ENCODE results near the gene MITF.

The MITF gene

GRCh38 chr3:69830147-69830546 lies 90.9 kb downstream of the MITF start:
- in situ Hi-C loops (cut with MboI; ENCODE audit: low sequenced_read_pairs), result no loop called here

DNA sequence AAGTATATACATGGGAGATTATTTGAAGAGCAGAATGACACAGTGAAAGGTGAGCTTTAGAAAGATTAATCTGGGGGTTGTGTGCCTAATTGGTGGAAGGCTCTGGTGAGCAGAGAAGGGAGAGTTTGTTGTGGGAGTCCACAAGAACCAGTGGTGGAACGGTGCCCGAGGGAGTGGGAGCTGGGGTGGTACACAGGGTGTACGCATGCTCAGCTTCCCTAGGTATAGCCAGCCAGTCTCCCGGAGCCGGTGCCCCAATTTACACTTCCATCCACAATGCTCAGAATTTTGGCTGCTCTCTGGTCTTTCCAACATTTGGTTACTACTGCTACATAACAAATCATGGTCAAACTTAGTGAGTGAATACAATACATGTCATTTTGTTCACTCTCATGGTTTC lies 92.5 kb downstream of the MITF start:
- in situ Hi-C loops (cut with MboI; ENCODE audit: low sequenced_read_pairs), result no loop called here

DNA sequence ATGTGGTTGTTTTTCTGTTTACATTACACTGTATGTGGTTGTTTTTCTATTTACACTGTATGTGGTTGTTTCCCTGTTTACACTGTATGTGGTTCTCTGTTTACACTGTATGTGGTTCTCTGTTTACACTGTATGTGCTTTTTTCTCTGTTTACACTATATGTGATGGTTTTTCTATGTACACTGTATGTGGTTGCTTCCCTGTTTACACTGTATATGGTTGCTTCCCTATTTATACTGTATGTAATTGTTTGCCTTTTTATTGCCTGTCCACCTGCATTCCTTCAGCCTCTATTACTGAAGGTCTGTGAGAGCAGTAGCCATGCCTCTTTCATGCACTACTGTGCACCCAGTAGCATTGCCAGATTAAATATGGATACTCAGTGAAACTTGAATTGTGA lies 94.3 kb downstream of the MITF start:
- in situ Hi-C loops (cut with MboI; ENCODE audit: low sequenced_read_pairs), result no loop called here

DNA sequence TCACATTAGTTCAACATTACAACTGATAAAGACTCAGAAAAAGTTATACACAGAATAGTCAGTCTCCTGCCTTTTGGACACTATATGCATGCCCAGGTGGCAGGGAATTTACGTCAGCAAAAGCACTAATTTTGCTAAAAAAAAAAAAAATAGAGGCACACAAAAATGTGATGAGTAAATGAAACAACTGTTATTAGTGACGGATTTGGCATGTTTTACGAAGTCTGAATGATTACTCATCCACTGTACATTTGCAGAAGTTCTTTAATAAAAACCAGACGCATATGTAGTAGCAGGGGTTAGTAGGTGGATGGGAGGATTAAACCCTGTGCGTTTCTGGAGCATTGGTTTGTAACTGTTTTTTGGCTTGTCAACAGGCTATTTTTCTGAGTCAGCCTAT lies 99.0 kb downstream of the MITF start:
- in situ Hi-C loops (cut with MboI; ENCODE audit: low sequenced_read_pairs), result no loop called here

DNA sequence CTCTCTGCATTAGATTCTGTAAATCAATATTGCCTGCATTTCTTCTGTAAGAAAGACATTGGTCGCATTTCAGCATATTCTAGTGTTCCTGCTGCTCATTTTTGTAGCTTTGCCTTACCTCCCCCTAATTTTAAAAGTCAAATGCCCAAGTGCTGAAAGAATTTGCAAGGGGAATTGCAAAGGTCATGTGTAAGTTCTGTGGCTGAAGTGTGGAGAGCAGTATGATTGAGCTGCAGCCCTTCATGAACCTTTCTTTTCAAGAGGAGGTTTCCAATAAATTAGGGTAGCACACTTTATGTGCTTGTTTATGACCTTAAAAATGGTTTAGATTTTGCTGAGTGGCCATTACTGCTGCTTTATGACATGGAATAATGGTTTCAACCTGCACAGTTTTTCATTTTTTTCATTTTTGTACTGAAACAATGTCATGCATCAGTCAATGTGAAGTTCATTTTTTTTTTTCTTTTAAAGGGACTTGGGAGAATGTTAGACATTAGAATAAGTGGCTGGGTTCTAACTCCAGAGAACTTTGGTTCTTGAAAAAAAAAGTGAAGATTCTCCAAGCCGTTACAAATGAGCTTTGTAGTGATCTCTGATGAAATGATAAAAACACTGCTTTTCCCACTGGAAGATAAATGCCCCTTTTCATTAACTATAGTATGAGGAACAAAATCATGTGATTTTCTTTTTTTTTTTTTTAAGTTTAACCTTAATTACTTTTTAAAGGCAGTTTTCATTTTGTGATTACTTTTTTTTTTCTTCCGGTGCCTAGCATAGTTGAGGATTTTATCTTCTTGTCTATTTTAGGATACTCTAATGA lies 99.6 kb downstream of the MITF start:
- in situ Hi-C loops (cut with MboI; ENCODE audit: low sequenced_read_pairs), result no loop called here

- in situ Hi-C loops (cut with MboI; ENCODE audit: low sequenced_read_pairs), result no loop called here
Measured at GRCh38 chr3:69842351-69842750, 103.1 kb downstream of the MITF start.

DNA sequence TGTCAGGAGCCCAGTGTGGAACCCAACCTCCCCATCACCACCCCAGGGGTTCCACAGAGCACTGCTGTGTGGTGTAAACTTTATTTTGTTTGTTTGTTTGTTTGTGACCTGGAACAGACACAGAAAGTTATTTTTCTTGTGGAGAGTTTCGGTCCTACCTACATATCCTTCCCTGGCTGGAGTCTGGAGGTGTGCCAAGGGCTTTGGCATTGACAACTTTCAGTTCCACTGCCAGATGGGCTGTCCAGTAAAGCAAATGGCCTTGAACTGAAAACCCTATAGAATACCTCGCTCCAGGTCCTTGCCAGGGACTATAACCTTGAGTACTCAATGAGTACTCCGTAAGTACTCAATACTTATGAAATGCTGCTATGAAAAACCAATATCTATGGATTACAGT lies 103.5 kb downstream of the MITF start:
- in situ Hi-C loops (cut with MboI; ENCODE audit: low sequenced_read_pairs), result no loop called here

DNA sequence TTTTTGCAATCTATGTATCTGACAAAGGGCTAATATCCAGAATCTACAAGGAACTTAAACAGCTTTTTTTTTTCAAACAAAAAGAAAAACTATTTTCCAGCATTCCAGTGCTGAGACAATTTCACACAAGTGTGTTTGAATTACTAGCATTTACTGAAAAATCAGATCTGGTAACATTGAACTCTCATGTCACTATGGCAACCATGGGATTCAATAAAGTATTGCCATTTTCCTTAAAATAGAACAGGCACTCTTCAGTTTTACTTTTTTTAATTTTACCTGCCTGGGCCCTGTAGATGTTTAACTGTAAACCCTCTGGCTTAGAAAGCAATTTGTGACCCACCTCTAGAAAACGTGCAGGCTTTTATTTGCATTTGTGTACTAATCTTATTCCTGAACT lies 105.4 kb downstream of the MITF start:
- in situ Hi-C loops (cut with MboI; ENCODE audit: low sequenced_read_pairs), result no loop called here

DNA sequence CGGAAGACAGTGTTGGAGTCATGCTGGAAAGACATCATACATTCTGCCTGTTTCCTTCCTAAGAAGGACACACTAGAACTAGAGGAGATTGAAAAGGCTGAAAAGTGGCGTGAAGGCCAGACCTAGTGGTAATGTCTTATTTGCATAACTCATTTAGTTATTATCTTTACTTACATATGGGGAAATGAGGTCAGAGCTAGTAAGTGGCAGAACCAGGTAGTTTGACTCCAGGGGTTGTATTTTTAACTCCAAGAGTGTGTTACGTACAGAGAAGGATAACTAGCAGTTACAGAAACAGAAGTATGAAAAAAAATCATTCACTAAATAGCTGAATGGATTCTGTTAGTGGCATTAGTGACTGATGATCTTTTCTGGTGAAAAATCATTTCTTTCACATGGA lies 108.0 kb downstream of the MITF start:
- in situ Hi-C loops (cut with MboI; ENCODE audit: low sequenced_read_pairs), result no loop called here

GRCh38 chr3:69848113-69848512 lies 108.8 kb downstream of the MITF start:
- in situ Hi-C loops (cut with MboI; ENCODE audit: low sequenced_read_pairs), result no loop called here

GRCh38 chr3:69850849-69851248 lies 111.6 kb downstream of the MITF start:
- in situ Hi-C loops (cut with MboI; ENCODE audit: low sequenced_read_pairs), result no loop called here

DNA sequence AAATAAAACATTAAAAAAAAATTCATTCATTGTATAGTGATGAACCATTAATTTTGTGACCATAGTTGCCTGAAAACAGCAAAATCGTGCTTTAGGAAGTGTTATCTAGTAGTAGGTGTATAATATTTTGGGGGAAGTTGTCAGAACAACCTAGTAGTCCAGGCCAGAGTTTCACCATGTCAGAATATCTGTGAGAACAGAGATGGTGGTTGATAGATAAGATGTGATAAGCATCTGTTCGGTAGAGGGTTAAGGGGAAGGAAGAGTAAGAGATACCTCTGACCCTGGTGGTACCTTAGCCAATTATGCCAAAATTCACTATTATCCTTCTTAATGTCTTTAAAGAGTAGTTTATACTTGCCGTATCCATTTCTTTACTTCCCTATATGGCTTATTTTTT lies 113.8 kb downstream of the MITF start:
- in situ Hi-C loops (cut with MboI; ENCODE audit: low sequenced_read_pairs), result no loop called here

- in situ Hi-C loops (cut with MboI; ENCODE audit: low sequenced_read_pairs), result no loop called here
Measured at GRCh38 chr3:69855436-69856162, 116.3 kb downstream of the MITF start.

GRCh38 chr3:69856965-69857705 lies 117.9 kb downstream of the MITF start:
- in situ Hi-C loops (cut with MboI; ENCODE audit: low sequenced_read_pairs), result no loop called here

- in situ Hi-C loops (cut with MboI; ENCODE audit: low sequenced_read_pairs), result no loop called here
Measured at GRCh38 chr3:69861556-69861955, 122.3 kb downstream of the MITF start.

GRCh38 chr3:69864141-69864540 lies 124.9 kb downstream of the MITF start:
- in situ Hi-C loops (cut with MboI; ENCODE audit: low sequenced_read_pairs), result no loop called here

- in situ Hi-C loops (cut with MboI; ENCODE audit: low sequenced_read_pairs), result no loop called here
Measured at GRCh38 chr3:69864766-69865165, 125.5 kb downstream of the MITF start.

DNA sequence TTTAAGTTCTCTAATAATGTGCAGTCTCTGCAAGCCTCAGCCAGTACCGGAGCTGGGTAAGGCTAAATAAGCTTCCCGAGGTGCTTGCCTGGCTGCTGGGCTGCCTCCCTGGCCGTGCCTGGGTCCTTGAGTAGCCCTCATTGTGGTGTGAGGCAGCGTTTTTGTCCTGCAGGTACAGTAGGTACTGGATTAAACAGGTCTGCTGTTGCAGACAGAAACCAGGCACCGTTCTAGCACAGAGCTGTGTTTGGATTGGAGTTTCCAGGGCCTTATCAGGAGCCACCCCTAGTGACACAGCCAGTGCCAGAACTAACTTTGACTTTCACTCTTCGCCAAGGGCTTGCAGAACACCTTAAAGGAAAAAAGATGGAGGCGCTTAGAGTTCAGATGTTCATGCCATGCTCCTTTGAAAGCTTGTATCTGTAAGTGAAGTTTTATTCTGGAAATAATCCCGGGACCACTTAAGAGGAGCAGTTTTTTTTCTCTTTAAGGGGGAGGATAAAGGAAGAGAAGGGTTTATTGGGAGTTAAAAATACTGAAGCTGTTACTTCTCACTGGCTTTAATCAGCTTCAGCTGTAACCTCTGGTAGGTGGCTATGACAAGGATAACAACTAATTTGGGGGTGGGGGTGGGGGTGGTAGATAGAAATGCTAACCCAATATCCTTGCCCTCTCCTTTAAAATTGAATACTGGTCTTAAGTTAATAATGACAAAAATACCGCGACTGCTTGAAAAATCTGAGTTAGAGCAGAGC lies 126.8 kb downstream of the MITF start:
- in situ Hi-C loops (cut with MboI; ENCODE audit: low sequenced_read_pairs), result no loop called here

GRCh38 chr3:69866988-69867720 lies 127.9 kb downstream of the MITF start:
- in situ Hi-C loops (cut with MboI; ENCODE audit: low sequenced_read_pairs), result no loop called here

DNA sequence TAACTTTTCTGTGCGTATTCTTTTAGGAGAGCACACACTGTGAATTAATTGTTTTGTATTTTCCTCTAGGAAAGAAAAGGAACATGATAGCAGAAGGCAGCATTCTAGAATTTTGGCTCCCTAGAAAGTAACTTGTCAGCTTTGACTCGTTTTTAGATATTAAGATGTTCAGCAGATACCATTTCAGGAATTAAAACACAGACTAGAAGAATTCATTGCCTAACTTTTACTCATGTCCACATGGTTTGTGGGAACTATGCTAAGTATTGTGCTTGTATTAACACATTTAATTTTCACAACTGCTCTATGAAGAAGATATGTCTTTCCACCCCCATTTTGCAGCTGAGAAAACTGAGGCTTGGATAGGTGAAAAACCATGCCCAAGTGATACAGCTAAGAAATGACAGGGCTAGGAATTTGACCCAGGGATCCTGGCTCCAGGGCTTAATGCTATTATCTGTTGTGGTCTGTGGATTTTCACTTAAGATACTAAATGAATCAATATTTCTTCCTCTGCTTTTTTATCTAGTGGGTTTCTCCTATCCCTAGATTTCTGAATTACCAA lies 128.8 kb downstream of the MITF start:
- in situ Hi-C loops (cut with MboI; ENCODE audit: low sequenced_read_pairs), result no loop called here
